Mesothelial cell of epicardium (in vitro differentiated cells): Measurements from ENCODE around the gene OR10V1. TPM values are rescaled to one million over a fixed set of nuclear protein-coding genes. Genes with fewer than 3 reads are reported as not detected.
"Not testable (repeated sequence)": the region's sequence is repeated elsewhere in the genome, so short reads cannot be mapped to it uniquely, and the experiment has no call there.

Experiments
- DNase-seq, 2 experiments: peaks; one replicate each; pipeline ENCODE4 v3.0.0; 2021; ENCODE audit warnings: low spot score in 2 of 2; ENCODE audit not compliant: unreplicated experiment in 2 of 2
- H3K27ac Mint-ChIP-seq: 2 replicates; pipeline ENCODE4 v1.8.0; 2021; ENCODE audit warnings: mixed read lengths
- H3K27me3 Mint-ChIP-seq: 2 replicates; pipeline ENCODE4 v1.8.0; 2021; ENCODE audit warnings: low read depth, mixed read lengths
- H3K36me3 Mint-ChIP-seq: 2 replicates; pipeline ENCODE4 v1.8.0; 2021; ENCODE audit warnings: mixed read lengths
- H3K4me1 Mint-ChIP-seq: 2 replicates; pipeline ENCODE4 v1.8.0; 2021; ENCODE audit warnings: mixed read lengths
- H3K4me3 Mint-ChIP-seq: 2 replicates; pipeline ENCODE4 v1.8.0; 2021; ENCODE audit warnings: mild to moderate bottlenecking, moderate library complexity, mixed read lengths
- H3K9me3 Mint-ChIP-seq: 2 replicates; pipeline ENCODE4 v1.8.0; 2021; ENCODE audit warnings: mixed read lengths
- CTCF ChIP-seq: fragments of 200-600 bp; sonication (generic); IDR thresholded peaks from one replicate; pipeline ENCODE4 v1.5.0; 2021; ENCODE audit warnings: antibody characterized with exemption; ENCODE audit not compliant: unreplicated experiment
- total RNA-seq: library from RNA; stranded (reverse); gene quantifications from 3 replicates; pipeline ENCODE4 v1.2.1, GENCODE V29; 2021

Gene OR10V1
- total RNA-seq, 1 donor from 2014 or later = not detected

GRCh38 chr11:59692915-59693314 lies 20.7 kb downstream of the OR10V1 start:
- no peak for TF ChIP-seq CTCF
- Mint-ChIP-seq H3K36me3 (no peaks in the 10 kb centered on the region), H3K9me3 (peaks cover 33% of the 10 kb centered on the region), H3K4me1 (peaks cover 6% of the 10 kb centered on the region), H3K4me3 (no peak overlapping the region), H3K27me3 (no peaks in the 10 kb centered on the region), H3K27ac (no peak overlapping the region)
- no peak for DNase-seq

DNA sequence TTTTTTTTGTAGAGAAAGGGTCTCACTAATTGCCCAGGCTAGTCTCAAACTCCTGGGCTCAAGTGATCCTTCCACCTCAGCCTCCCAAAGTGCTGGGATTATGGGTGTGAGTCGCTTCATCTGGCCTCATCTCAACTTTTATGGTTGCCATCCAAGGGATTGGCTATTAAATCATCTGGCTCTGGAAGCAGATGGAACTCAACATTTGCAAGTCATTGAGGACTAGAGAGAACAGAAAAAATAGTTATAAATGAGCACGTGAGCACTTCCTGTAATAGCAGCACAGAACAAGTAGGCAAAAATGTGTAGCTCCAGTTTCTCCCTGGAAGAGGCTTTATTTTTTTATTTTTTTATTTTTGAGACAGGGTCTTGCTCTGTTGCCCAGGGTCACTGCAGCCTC lies 22.5 kb downstream of the OR10V1 start:
- Mint-ChIP-seq H3K36me3 (no peaks in the 10 kb centered on the region), H3K4me1 (peaks cover 6% of the 10 kb centered on the region), H3K9me3 (peaks cover 29% of the 10 kb centered on the region), H3K27ac (no peak overlapping the region), H3K4me3 (no peak overlapping the region), H3K27me3 (no peaks in the 10 kb centered on the region)
- no peak for TF ChIP-seq CTCF
- no peak for DNase-seq

GRCh38 chr11:59689015-59689414 lies 24.6 kb downstream of the OR10V1 start:
- TF ChIP-seq CTCF = no peak
- Mint-ChIP-seq H3K4me3 (no peak overlapping the region), H3K4me1 (peaks cover 6% of the 10 kb centered on the region), H3K9me3 (peaks cover 21% of the 10 kb centered on the region), H3K27ac (no peak overlapping the region), H3K27me3 (peaks cover 5% of the 10 kb centered on the region), H3K36me3 (no peaks in the 10 kb centered on the region)
- DNase-seq = no peak

GRCh38 chr11:59681260-59681725 lies 32.4 kb downstream of the OR10V1 start:
- peak overlapping the region; percentile 37 for H3K27ac Mint-ChIP-seq
- H3K4me3 Mint-ChIP-seq, DNase-seq, H3K36me3 Mint-ChIP-seq, H3K27me3 Mint-ChIP-seq, H3K4me1 Mint-ChIP-seq: not testable (repeated sequence)
- H3K9me3 Mint-ChIP-seq = peaks cover 15% of the 10 kb centered on the region

GRCh38 chr11:59680287-59681154 lies 33.1 kb downstream of the OR10V1 start:
- peak in 1 of 2 experiments; percentile 70 for DNase-seq
- Mint-ChIP-seq H3K27me3 (peaks cover 3% of the 10 kb centered on the region), H3K27ac (peak overlapping the region; percentile 11), H3K4me1 (peaks cover 4% of the 10 kb centered on the region), H3K4me3 (no peak overlapping the region), H3K9me3 (peaks cover 15% of the 10 kb centered on the region), H3K36me3 (no peaks in the 10 kb centered on the region)
- TF ChIP-seq CTCF = peak; percentile 30

DNA sequence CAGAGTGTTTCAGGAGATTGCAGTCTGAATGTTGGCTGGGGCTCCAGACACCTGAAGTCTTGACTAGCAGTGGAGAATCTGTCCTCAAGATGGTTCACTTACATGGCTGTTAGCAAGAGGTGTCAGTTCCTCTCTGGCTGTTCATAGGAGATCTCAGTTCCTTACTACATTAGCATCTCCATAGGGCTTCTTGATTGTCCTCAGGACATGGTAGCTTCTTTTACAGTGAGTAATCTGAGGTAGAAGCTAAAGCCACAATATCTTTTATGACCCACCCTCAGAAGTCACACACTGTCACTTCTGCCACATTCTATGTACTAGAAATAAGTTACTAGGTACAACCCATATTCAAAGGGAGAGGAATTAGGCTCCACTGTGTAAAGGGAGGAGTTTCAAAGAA lies 34.3 kb downstream of the OR10V1 start:
- no peak overlapping the region for H3K4me3 Mint-ChIP-seq
- H3K27me3 Mint-ChIP-seq = no peaks in the 10 kb centered on the region
- H3K4me1 Mint-ChIP-seq = peaks cover 4% of the 10 kb centered on the region
- peaks cover 14% of the 10 kb centered on the region for H3K9me3 Mint-ChIP-seq
- no peaks in the 10 kb centered on the region for H3K36me3 Mint-ChIP-seq
- TF ChIP-seq CTCF = no peak
- H3K27ac Mint-ChIP-seq = no peak overlapping the region
- no peak for DNase-seq
